Endometrial microvascular endothelial cells (primary cell): Measurements from ENCODE around the gene COA8. TPM values are rescaled to one million over a fixed set of nuclear protein-coding genes. Genes with fewer than 3 reads are reported as not detected.

Experiments
- in situ Hi-C: cut with HindIII; loops from 2 replicates; pipeline ENCODE4 v1.10.0; 2017; ENCODE audit warnings: low sequenced_read_pairs, low pct_unique_long_range_greater_than_20kb; ENCODE audit errors: inconsistent ontology term
- total RNA-seq: library from RNA; depleted of rRNA; stranded (reverse); fragments of >200 nt; gene quantifications from one replicate; pipeline ENCODE4 v1.2.3, GENCODE V29; 2015; ENCODE audit errors: inconsistent ontology term

The COA8 gene
- 28.1 TPM for total RNA-seq

- in situ Hi-C loops: no loop called here
Measured at GRCh38 chr14:103562429-103563225, at the start of gene COA8, which contains the start of gene BAG5. Gene COA8, plus strand, starts transcription at chr14:103562960. Its CDS starts 42 bp downstream, at chr14:103563002. Gene BAG5, minus strand, starts transcription at chr14:103562657. Its CDS starts 1,493 bp downstream, at chr14:103561164.

- in situ Hi-C loops: no loop called here
Measured at GRCh38 chr14:103514596-103515421, 48.0 kb upstream of the COA8 start.

- in situ Hi-C loops: no loop called here
Measured at GRCh38 chr14:103516426-103517173, 46.2 kb upstream of the COA8 start.

- in situ Hi-C loops: no loop called here
Measured at GRCh38 chr14:103517174-103517566, 45.6 kb upstream of the COA8 start.

- in situ Hi-C loops: no loop called here
Measured at GRCh38 chr14:103517721-103518421, 44.9 kb upstream of the COA8 start.

- in situ Hi-C loops: no loop called here
Measured at GRCh38 chr14:103518422-103519042, 44.2 kb upstream of the COA8 start.

GRCh38 chr14:103519043-103519836, 43.5 kb upstream of the COA8 start:
- in situ Hi-C loops: no loop called here

- in situ Hi-C loops: no loop called here
Measured at GRCh38 chr14:103519837-103520212, 42.9 kb upstream of the COA8 start.

- in situ Hi-C loops: no loop called here
Measured at GRCh38 chr14:103520269-103520656, 42.5 kb upstream of the COA8 start.

- in situ Hi-C loops: no loop called here
Measured at GRCh38 chr14:103520657-103521437, 41.9 kb upstream of the COA8 start.

GRCh38 chr14:103521438-103521950, 41.3 kb upstream of the COA8 start:
- in situ Hi-C loops: no loop called here

GRCh38 chr14:103521951-103522563, 40.7 kb upstream of the COA8 start:
- in situ Hi-C loops: no loop called here

- in situ Hi-C loops: no loop called here
Measured at GRCh38 chr14:103522649-103523574, 39.8 kb upstream of the COA8 start, which contains the start of gene CKB. Gene CKB, minus strand, starts transcription at chr14:103522830. Its CDS starts 337 bp downstream, at chr14:103522493.

- in situ Hi-C loops: no loop called here
Measured at GRCh38 chr14:103523575-103523954, 39.2 kb upstream of the COA8 start.
